HG03432 (cell line): Measurements from ENCODE around the gene ZIC4.

Source experiments
- ATAC-seq: cut with Tn5 transposase; IDR thresholded peaks from one replicate; pipeline ENCODE4 v1.9.1; 2021; ENCODE audit warnings: mild to moderate bottlenecking, moderate library complexity; ENCODE audit not compliant: unreplicated experiment

The ZIC4 gene

DNA sequence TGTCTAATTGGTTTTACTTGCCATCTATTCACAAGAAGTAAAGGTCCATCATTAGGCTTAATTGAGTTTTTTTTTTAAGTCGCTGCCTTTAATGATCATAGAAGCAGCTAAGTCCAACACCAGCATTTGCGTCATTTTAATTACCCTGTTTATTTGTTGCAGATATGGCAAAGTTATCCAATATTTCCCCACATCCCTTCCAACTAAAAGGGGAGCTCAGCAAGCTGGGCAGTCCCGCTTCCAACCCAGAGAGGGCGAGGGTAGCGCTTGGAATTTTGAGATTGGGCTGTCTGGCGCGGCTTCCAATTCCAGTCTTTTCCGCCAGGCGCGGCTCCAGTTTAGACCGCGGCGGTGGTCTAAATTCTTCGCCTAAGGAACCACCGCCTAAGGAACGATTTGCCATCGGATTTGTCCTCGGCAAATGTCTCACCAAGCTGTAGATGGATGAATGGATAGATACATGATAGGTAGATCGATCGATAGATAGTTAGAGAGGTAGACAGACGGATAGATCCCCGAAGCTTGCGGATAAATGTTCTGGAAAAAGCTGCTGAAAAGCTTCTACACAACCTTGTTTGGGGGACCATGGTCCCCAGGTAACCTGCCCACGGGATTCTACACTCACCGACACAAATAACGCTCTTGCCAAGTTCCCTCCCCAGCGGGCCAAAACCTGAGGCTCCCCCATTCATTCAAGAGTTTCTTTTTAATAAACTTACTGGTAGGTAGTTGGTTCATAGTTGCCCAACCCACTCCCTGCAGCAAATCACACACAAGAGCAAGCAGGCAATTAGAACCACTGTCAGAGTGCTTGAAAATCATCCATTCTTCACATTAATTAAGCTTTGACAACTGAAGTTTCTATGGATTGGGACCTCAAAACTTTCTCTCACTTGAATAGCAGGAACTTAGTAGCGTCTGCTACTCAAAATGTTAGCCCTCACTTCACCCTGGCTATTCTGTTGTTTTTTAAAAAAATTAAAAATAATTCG lies 49.1 kb downstream of the ZIC4 start:
- no peak for ATAC-seq

DNA sequence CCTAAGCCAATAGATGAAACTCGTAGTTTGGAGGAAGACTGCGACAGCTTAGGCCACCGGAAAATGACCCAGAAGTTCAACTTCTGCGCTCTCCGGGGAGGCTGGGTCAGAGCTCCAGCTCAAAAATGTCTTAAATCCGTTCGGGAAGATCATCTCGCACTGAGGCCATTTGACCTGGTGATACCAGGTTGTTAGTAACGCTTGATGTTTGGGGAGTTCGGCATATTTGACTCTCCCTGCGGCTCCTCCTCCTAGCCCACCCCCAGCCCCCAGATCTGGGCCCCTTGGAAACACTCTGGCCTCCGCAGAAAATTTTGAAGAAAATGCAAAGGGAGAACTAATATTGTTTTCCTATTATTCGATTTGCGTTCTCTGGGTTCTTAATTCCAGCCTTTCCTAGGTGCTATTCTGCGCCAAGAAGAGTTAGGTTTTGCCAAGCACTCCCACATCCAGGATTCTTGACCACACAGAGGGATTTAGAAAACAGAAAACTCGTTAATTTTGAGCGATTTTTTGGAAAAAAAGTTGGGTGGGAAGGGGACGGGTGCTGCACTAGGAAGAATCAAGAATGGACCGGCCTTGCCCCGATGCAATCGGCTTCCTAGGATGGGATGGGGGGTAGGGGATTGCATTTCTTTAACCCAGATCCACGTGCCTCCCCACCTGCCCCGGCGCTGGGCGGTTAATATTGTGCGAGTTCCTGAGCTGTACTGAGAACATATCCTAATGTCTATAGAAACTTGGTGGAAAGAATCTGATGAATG lies 50.0 kb downstream of the ZIC4 start:
- ATAC-seq: no peak

DNA sequence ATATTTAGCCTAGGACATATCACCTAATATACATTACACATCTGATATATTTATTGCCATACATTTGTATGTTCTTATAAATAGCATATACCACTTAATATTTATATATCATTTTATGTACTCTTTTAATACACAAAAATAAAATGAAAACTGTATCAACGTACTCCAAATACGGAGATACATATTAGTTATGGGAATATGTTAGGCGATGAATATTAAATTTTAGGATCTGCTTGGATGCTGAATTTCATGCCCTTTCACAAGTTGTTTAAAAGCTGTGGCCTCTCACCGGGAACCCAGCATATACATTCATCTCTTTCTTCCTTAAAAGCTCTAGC lies 50.6 kb downstream of the ZIC4 start:
- no peak for ATAC-seq

DNA sequence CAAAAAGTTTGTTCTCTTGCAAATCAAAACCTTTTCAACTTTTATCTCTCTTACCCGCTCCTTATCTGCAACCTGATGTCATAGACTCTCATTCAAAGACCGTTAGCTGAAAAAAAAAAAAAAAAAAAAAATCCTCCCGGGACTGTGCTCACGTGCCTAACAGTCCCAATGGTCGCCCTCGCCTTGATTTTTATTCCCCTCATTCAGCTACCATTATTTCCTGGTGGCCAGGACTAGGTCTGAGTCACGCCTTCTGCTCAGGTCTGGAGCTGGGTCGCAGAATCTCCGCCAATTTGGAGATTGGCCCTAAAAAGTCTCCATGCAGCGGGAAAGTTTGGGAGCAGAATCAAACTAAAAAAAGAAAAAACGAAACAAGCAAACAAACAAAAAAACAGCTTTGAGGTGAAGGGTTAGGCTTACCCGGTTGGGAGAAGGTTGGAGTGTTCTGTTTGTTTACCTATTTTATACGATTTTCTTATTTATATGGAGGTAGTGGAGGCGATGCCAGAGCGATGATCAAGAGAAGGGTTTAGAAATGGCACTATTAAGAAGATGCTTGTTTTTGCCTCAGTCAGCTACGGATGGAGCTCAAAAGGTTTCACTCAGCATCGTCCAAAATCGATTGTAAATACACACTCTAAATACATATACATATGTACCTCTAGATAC lies 51.1 kb downstream of the ZIC4 start:
- no peak for ATAC-seq

DNA sequence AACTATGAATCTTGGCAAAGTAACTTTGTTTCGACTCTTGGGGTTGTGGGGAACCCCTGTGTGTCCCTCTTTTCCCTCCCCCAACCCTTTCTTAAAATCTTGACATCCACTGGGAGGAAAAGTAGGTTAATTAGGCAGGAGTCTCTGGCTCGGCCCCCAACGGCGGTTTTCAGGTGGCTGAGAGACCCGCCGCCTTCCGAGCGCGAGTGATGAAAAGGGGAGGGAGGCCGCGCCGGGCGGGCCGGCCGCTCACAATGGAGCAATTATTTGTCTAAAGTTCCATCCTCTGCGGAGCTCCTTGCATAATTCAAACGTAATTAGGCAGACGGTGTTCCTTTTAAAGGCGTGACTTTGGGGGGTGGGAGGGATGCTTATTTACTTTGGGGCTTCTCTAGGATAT lies 51.7 kb downstream of the ZIC4 start:
- no peak for ATAC-seq

DNA sequence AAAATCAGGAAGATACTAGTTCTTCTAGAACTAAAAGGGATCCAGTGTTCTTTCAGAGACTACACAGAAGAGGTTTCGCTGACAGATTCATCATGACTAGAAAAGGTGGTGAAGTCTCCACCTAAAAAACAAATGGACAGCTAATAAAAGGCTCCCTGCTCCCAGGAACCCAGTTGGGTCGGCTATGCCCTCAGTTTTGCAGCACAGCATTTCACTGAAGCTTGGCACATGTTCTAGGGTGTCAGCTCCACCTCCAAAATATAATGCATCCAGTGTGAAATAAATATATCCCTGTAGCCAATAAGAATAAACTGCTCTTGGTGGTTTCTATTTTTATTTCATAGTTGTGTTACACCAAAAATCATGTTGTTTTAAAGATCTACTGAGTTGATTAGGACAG lies 55.0 kb downstream of the ZIC4 start:
- no peak for ATAC-seq

DNA sequence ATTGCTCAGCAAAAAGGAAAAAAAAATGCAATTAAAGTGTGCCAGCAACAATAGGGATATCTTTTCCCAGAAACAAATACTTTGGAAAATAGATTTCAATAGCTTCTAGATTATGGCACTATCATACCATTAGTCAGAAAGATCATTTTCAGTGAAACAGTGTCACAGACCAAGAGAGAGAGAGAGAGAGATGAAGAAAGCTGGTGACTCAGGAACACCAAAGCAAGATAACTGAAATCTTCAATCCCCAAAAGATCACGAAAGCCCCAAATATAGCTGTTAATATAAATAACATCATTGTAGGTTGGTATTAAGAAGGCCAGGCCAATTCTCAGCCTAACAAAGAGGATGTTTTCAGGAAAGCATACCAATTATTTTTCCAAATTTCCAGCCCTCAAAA lies 57.4 kb downstream of the ZIC4 start:
- no peak for ATAC-seq

DNA sequence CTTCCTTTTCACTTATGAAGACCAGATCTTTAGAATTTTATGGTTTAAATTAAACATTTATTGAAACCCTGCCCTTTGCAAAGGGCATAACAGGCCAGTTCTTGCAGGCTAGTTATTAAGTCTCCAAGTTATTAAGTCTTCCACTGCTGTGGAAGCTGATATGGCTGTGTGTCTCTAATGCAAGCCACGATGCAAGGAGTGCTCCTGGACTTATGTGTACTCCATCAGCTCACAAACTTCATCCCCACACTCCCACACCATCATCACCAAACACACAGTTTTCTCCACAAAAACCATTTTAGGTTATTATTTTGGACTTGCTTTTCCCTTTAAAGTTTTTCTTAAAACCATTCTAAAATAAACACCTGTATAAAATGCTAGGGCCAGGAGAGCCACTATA lies 62.4 kb downstream of the ZIC4 start:
- no peak for ATAC-seq

DNA sequence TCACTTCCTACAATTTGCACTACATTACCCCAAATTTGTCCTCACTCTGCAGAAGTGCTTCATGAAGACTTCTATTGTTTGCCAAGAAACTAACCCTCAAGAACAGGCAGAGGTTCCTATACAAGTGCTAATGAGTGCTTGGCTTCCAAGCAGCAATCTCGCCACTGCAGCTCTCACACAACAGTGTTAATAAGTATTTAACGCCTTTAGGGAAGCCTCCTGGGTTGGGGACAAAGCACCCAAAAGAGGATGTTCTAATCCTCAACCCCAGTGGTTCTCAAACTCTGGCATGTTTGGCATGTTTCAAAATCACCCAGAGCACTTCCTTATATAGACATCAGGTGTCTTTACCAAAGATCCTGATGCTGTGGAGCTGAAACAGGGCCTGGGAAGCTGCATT lies 64.6 kb downstream of the ZIC4 start:
- ATAC-seq: no peak

DNA sequence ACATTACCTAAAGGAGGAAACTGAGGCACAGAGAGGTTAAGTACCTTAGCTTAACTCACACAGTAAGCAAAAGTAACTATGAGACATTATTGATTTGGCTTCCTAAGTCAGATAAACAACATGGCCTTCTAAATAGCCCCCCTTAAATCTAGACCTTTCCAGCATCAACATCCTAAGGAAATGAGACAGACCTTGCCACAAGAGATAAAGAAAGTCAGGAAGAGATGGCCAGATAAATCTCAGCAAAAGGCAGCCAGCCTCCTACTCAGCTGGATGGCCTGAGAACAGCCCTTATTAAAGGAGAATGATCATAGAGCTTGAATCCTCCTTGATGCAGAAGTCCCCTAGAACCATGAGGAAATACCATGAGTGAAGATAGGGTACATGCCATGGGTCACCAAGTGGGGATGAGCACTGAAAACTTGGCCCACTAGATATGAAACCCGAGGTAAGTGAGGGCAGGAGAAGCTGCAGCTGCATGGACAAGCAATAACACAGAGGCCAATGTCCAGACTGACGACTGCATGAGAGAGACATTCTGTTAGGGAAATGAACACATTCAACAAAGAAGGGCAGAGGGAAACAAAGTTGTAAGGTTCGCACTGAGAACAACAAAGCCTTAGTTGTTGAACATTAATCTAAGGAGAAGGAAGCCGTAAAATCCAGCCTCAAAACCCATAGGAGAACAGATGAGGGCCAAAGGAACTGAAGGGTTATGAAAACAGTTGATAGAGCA lies 69.6 kb downstream of the ZIC4 start:
- no peak for ATAC-seq
